ENCODE results near the gene OPHN1. TPM values are rescaled to one million over a fixed set of nuclear protein-coding genes. Genes with fewer than 3 reads are reported as not detected.

OPHN1 gene
- total RNA-seq, 1 experiment from 2014 or later = not detected

DNA sequence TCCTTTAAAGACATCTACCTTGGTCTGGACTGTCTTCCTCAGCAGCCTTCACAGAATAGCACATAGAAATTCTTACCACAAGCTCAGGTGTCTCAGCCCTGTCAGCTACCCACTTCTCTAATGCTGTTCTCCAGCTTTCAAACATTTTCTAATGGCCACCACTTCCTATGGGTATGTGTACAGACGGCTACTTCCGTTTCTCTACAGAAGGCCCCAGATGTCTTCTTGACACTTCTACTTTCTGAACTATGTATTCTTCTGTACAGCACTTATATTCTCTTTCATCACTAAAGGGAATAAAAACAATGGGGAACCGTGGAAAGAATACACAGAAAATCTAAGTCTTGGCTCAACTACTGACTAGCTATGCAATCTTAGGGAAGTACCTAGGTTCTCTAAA is 13.3 kb downstream of the OPHN1 start:
- no peaks in the 10 kb centered on the region for H3K9me3 ChIP-seq (ENCODE audit: low read length)
- DNase-seq = no peak
- no peak overlapping the region for H3K4me3 ChIP-seq (ENCODE audit: low read length)
- H3K4me1 ChIP-seq (ENCODE audit: low read length) = no peaks in the 10 kb centered on the region
- H3K27ac ChIP-seq (ENCODE audit: low read length) = no peak overlapping the region
- H4K20me1 ChIP-seq (ENCODE audit: insufficient read depth, low read depth, low read length) = no peaks in the 10 kb centered on the region
- no peaks in the 10 kb centered on the region for H3K27me3 ChIP-seq (ENCODE audit: low read length)
- no peak overlapping the region for H2AFZ ChIP-seq (ENCODE audit: low read length)
- H3K9me2 ChIP-seq (replicated peaks; ENCODE audit: insufficient read depth, low read length) = no peaks in the 10 kb centered on the region
- no peak overlapping the region for H3K9ac ChIP-seq (ENCODE audit: low read length)
- no peak overlapping the region for H3K4me2 ChIP-seq (ENCODE audit: low read depth, low read length, poor library complexity, severe bottlenecking)
- no peaks in the 10 kb centered on the region for H3K79me2 ChIP-seq (ENCODE audit: low read length)
- H3K36me3 ChIP-seq (ENCODE audit: insufficient read depth, low read length) = no peaks in the 10 kb centered on the region

DNA sequence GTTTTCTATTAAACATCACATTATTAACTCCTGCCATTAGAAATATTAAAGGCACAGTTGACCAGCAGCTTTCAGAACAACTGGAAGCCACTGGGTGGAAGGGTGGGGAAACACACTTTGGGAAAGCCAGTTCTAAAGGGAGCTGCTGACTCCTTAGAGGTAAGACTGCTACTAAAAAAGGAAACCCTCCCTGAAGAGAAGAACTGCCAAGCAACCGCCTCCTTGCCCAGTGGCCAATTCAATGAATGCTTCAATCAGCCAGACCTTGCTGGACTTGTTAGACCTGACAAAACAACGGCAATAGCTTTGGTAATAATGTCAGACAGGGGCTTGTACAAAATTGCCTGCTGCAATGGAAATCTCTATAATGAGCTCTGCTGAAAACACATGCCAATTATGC is 15.6 kb downstream of the OPHN1 start:
- no peak overlapping the region for H3K4me2 ChIP-seq (ENCODE audit: low read depth, low read length, poor library complexity, severe bottlenecking)
- H3K9ac ChIP-seq (ENCODE audit: low read length) = no peak overlapping the region
- H3K4me3 ChIP-seq (ENCODE audit: low read length) = no peak overlapping the region
- no peaks in the 10 kb centered on the region for H4K20me1 ChIP-seq (ENCODE audit: insufficient read depth, low read depth, low read length)
- H3K9me3 ChIP-seq (ENCODE audit: low read length) = no peaks in the 10 kb centered on the region
- H3K9me2 ChIP-seq (replicated peaks; ENCODE audit: insufficient read depth, low read length) = no peaks in the 10 kb centered on the region
- DNase-seq = no peak
- H3K27ac ChIP-seq (ENCODE audit: low read length) = no peak overlapping the region
- no peaks in the 10 kb centered on the region for H3K79me2 ChIP-seq (ENCODE audit: low read length)
- H2AFZ ChIP-seq (ENCODE audit: low read length) = no peak overlapping the region
- H3K4me1 ChIP-seq (ENCODE audit: low read length) = no peaks in the 10 kb centered on the region
- no peaks in the 10 kb centered on the region for H3K27me3 ChIP-seq (ENCODE audit: low read length)
- H3K36me3 ChIP-seq (ENCODE audit: insufficient read depth, low read length) = no peaks in the 10 kb centered on the region

DNA sequence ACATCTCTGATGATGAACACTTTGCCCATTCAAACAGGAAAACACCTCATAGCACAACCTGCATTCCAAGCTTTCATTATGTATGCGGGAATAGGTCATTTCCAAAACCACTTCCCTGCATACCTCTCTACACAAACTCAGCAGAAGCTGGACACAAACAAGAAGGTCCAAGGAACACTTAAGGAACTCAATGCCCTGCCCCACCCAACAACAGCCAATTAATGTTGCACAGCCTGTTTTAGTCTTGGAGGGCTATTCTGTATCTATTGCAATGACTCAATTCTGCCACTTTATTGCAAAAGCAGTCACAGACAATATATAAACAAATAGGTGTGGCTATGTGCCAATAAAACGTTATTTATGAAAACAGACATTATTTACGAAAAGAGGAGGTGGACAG is 16.7 kb downstream of the OPHN1 start:
- Histone ChIP-seq H2AFZ (ENCODE audit: low read length) (no peak overlapping the region), H3K79me2 (ENCODE audit: low read length) (no peaks in the 10 kb centered on the region), H3K9ac (ENCODE audit: low read length) (no peak overlapping the region), H3K9me2 (replicated peaks; ENCODE audit: insufficient read depth, low read length) (no peaks in the 10 kb centered on the region), H3K4me3 (ENCODE audit: low read length) (no peak overlapping the region), H3K36me3 (ENCODE audit: insufficient read depth, low read length) (no peaks in the 10 kb centered on the region), H3K9me3 (ENCODE audit: low read length) (no peaks in the 10 kb centered on the region), H3K4me1 (ENCODE audit: low read length) (no peaks in the 10 kb centered on the region), H3K27me3 (ENCODE audit: low read length) (no peaks in the 10 kb centered on the region), H3K4me2 (ENCODE audit: low read depth, low read length, poor library complexity, severe bottlenecking) (no peak overlapping the region), H3K27ac (ENCODE audit: low read length) (no peak overlapping the region), H4K20me1 (ENCODE audit: insufficient read depth, low read depth, low read length) (no peaks in the 10 kb centered on the region)
- DNase-seq = no peak

DNA sequence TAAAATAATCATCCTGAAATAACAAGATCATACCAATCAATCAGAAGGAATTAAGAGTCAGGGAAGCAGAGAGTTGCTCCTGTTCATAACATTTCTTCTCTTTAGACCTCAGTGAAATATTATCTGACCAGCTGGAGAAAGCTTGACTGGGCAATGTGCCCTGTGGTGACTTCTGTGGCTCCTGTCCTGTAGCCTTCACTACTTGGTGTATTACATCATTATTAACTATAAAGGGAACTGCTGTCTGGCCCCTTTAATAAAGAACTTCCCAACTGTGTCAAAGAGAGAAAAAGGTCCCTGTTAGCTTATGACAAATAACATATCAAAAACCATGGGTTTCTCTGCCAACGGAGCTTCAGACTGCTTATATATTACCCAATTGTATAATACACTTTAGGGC is 18.0 kb downstream of the OPHN1 start:
- no peaks in the 10 kb centered on the region for H3K79me2 ChIP-seq (ENCODE audit: low read length)
- no peaks in the 10 kb centered on the region for H3K9me2 ChIP-seq (replicated peaks; ENCODE audit: insufficient read depth, low read length)
- no peak for DNase-seq
- no peak overlapping the region for H3K27ac ChIP-seq (ENCODE audit: low read length)
- H3K27me3 ChIP-seq (ENCODE audit: low read length) = no peaks in the 10 kb centered on the region
- no peaks in the 10 kb centered on the region for H3K4me1 ChIP-seq (ENCODE audit: low read length)
- H3K4me2 ChIP-seq (ENCODE audit: low read depth, low read length, poor library complexity, severe bottlenecking) = no peak overlapping the region
- no peak overlapping the region for H3K9ac ChIP-seq (ENCODE audit: low read length)
- no peaks in the 10 kb centered on the region for H4K20me1 ChIP-seq (ENCODE audit: insufficient read depth, low read depth, low read length)
- no peak overlapping the region for H3K4me3 ChIP-seq (ENCODE audit: low read length)
- H3K36me3 ChIP-seq (ENCODE audit: insufficient read depth, low read length) = no peaks in the 10 kb centered on the region
- H3K9me3 ChIP-seq (ENCODE audit: low read length) = no peaks in the 10 kb centered on the region
- no peak overlapping the region for H2AFZ ChIP-seq (ENCODE audit: low read length)

DNA sequence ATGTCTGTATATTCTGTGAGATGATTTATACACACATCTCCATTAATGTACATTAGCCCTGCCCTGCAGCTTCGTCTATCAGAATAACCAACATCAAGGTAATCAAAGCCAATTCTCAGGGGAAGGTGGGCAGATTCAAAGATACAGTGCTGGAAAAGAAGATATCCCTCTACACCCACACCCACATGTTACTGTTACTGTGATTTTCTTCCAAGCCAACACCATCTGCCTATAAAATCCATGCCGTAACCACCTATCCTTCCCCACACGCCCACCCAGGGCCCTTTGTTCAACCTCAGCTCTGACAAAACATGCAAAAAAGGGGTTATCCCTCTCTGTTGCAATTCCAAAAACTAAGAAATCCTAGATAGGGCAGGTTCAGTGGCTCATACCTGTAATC is 20.0 kb downstream of the OPHN1 start:
- Histone ChIP-seq H3K27me3 (ENCODE audit: low read length) (no peaks in the 10 kb centered on the region), H3K4me1 (ENCODE audit: low read length) (no peaks in the 10 kb centered on the region), H3K9ac (ENCODE audit: low read length) (no peak overlapping the region), H2AFZ (ENCODE audit: low read length) (no peak overlapping the region), H3K4me3 (ENCODE audit: low read length) (no peak overlapping the region), H3K9me3 (ENCODE audit: low read length) (no peaks in the 10 kb centered on the region), H3K27ac (ENCODE audit: low read length) (no peak overlapping the region), H3K36me3 (ENCODE audit: insufficient read depth, low read length) (no peaks in the 10 kb centered on the region), H4K20me1 (ENCODE audit: insufficient read depth, low read depth, low read length) (no peaks in the 10 kb centered on the region), H3K9me2 (replicated peaks; ENCODE audit: insufficient read depth, low read length) (no peaks in the 10 kb centered on the region), H3K79me2 (ENCODE audit: low read length) (no peaks in the 10 kb centered on the region), H3K4me2 (ENCODE audit: low read depth, low read length, poor library complexity, severe bottlenecking) (no peak overlapping the region)
- DNase-seq = no peak

DNA sequence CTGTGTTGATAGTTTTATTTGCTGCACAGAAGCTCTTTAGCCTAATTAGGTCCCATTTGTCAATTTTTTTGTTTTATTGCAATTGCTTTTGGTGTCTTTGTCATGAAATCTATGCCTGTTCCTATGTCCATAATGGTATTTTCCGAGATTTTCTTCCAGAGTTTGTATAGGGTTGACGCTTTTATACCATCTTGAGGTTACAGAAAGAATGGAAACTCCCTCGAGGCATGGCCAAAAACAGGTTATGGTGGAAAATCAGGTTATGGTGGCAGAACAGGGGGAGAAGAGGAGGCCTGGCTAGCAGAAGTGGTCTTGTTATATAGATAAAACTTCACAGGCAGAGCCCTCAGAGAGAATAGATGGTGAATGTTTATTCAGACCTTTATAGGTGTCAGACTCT is 21.6 kb downstream of the OPHN1 start:
- no peak overlapping the region for H3K4me2 ChIP-seq (ENCODE audit: low read depth, low read length, poor library complexity, severe bottlenecking)
- no peaks in the 10 kb centered on the region for H3K9me2 ChIP-seq (replicated peaks; ENCODE audit: insufficient read depth, low read length)

DNA sequence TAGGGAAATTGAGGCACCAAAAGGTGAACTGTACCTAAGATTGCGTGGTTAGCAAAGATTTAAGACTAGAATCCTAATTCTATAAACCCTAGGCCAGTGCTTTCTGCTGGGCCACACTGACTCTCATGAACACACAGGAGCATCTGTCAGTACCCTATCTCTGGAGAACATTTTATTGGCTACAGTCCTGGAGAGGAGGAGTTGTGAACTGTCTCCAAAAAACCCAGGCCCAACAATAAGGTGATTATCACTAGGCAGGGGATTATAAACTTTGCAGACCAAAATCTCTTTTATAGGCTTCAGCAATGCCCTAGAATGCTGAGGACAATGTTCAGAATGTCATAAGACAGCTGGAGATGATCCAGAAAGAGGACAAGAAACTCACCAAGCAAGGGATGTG is 24.1 kb downstream of the OPHN1 start:
- H3K27ac ChIP-seq (ENCODE audit: low read length) = no peak overlapping the region
- H2AFZ ChIP-seq (ENCODE audit: low read length) = no peak overlapping the region
- no peak overlapping the region for H3K9ac ChIP-seq (ENCODE audit: low read length)
- DNase-seq = no peak
- H3K9me2 ChIP-seq (replicated peaks; ENCODE audit: insufficient read depth, low read length) = no peaks in the 10 kb centered on the region
- no peaks in the 10 kb centered on the region for H3K27me3 ChIP-seq (ENCODE audit: low read length)
- no peaks in the 10 kb centered on the region for H4K20me1 ChIP-seq (ENCODE audit: insufficient read depth, low read depth, low read length)
- no peak overlapping the region for H3K4me2 ChIP-seq (ENCODE audit: low read depth, low read length, poor library complexity, severe bottlenecking)
- H3K4me1 ChIP-seq (ENCODE audit: low read length) = no peaks in the 10 kb centered on the region
- no peaks in the 10 kb centered on the region for H3K36me3 ChIP-seq (ENCODE audit: insufficient read depth, low read length)
- H3K9me3 ChIP-seq (ENCODE audit: low read length) = no peaks in the 10 kb centered on the region
- H3K4me3 ChIP-seq (ENCODE audit: low read length) = no peak overlapping the region
- H3K79me2 ChIP-seq (ENCODE audit: low read length) = no peaks in the 10 kb centered on the region

More for the DNA sequence above, 21.6 kb downstream of the OPHN1 start:
- Histone ChIP-seq H4K20me1 (ENCODE audit: insufficient read depth, low read depth, low read length) (no peaks in the 10 kb centered on the region), H3K4me1 (ENCODE audit: low read length) (no peaks in the 10 kb centered on the region), H3K36me3 (ENCODE audit: insufficient read depth, low read length) (no peaks in the 10 kb centered on the region), H3K9me3 (ENCODE audit: low read length) (no peaks in the 10 kb centered on the region), H3K27me3 (ENCODE audit: low read length) (no peaks in the 10 kb centered on the region), H3K79me2 (ENCODE audit: low read length) (no peaks in the 10 kb centered on the region), H3K9ac (ENCODE audit: low read length) (no peak overlapping the region), H3K27ac (ENCODE audit: low read length) (no peak overlapping the region), H2AFZ (ENCODE audit: low read length) (no peak overlapping the region), H3K4me3 (ENCODE audit: low read length) (no peak overlapping the region)
- no peak for DNase-seq

DNA sequence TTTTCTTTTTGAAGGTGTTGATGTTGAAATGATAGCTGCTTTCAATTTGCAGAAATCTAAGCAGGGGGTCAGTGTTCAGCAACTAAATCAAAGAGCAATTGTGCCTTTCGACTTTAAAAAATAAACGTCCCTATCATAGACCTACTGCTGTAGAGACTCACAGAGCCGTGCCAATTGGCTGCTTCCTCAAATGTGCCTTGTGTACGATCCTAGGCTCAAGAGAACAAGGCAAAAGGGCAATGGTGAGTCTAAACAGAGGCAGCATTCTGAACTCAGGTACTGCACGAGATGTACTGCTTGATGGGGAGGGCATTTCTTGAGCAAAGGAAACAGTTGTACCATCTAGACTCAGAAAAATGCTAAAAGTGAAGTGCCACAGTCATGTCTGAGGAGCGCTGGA is 29.8 kb downstream of the OPHN1 start:
- H3K4me1 ChIP-seq (ENCODE audit: low read length) = no peaks in the 10 kb centered on the region
- no peaks in the 10 kb centered on the region for H4K20me1 ChIP-seq (ENCODE audit: insufficient read depth, low read depth, low read length)
- no peak for DNase-seq
- no peak overlapping the region for H3K9ac ChIP-seq (ENCODE audit: low read length)
- no peak overlapping the region for H3K27ac ChIP-seq (ENCODE audit: low read length)
- H3K27me3 ChIP-seq (ENCODE audit: low read length) = no peaks in the 10 kb centered on the region
- H2AFZ ChIP-seq (ENCODE audit: low read length) = no peak overlapping the region
- no peaks in the 10 kb centered on the region for H3K79me2 ChIP-seq (ENCODE audit: low read length)
- H3K4me2 ChIP-seq (ENCODE audit: low read depth, low read length, poor library complexity, severe bottlenecking) = no peak overlapping the region
- no peaks in the 10 kb centered on the region for H3K9me2 ChIP-seq (replicated peaks; ENCODE audit: insufficient read depth, low read length)
- H3K4me3 ChIP-seq (ENCODE audit: low read length) = no peak overlapping the region
- H3K36me3 ChIP-seq (ENCODE audit: insufficient read depth, low read length) = no peaks in the 10 kb centered on the region
- no peaks in the 10 kb centered on the region for H3K9me3 ChIP-seq (ENCODE audit: low read length)

DNA sequence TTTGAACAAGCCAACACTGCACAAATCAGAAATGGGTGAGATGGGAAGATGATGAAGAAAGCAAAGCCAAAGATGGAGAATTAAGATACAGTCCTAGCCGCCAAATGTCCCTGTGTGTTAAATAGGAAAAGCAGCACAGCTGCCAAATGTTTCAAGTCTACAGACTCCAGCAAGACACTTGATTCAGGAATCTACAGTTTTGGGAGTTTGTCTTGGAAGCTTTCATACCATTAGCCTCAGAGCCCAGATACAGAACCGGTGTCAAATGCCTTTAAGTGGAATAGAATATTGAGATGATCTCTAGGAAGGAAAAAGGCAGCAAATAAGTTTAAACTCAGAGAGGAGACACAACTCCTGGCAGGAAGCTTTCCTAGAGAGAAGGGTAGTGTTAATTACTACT is 30.3 kb downstream of the OPHN1 start:
- no peaks in the 10 kb centered on the region for H3K9me2 ChIP-seq (replicated peaks; ENCODE audit: insufficient read depth, low read length)
- no peak for DNase-seq
- H2AFZ ChIP-seq (ENCODE audit: low read length) = no peak overlapping the region
- no peaks in the 10 kb centered on the region for H3K79me2 ChIP-seq (ENCODE audit: low read length)
- no peaks in the 10 kb centered on the region for H3K27me3 ChIP-seq (ENCODE audit: low read length)
- no peaks in the 10 kb centered on the region for H3K9me3 ChIP-seq (ENCODE audit: low read length)
- no peak overlapping the region for H3K4me3 ChIP-seq (ENCODE audit: low read length)
- no peaks in the 10 kb centered on the region for H4K20me1 ChIP-seq (ENCODE audit: insufficient read depth, low read depth, low read length)
- no peak overlapping the region for H3K4me2 ChIP-seq (ENCODE audit: low read depth, low read length, poor library complexity, severe bottlenecking)
- H3K4me1 ChIP-seq (ENCODE audit: low read length) = no peaks in the 10 kb centered on the region
- no peak overlapping the region for H3K9ac ChIP-seq (ENCODE audit: low read length)
- no peak overlapping the region for H3K27ac ChIP-seq (ENCODE audit: low read length)
- no peaks in the 10 kb centered on the region for H3K36me3 ChIP-seq (ENCODE audit: insufficient read depth, low read length)

Measured in Karpas-422 (cell line).